Measurements from ENCODE around the gene PLRG1. TPM values are rescaled to one million over a fixed set of nuclear protein-coding genes. Genes with fewer than 3 reads are reported as not detected.

The PLRG1 gene
- total and polyA plus RNA-seq, 2 of the 8 experiments (the other 6 are each of a cell fraction or from before 2014, with no cell fraction given) = 63.5 to 108 TPM

DNA sequence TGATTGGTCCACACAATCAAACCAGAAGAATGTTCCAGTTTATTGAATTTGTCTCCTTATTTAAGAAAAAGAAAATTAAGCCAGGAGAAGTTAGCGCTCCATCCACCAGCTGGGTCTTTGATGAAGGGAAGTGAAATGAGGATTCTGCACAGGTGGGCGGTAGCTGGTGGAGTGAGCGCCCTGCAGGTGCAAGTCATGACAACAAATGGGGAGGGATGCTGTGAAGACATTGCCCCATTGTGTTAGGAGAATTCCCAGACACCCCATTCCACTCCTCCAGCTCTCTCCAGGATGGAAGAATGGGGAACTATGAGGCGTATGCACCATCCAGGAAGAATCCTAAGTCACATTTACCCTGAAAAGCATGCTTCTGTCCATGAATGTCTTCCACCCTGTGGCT lies 22.9 kb downstream of the PLRG1 start:
- Histone ChIP-seq H3K9ac (replicated peaks in 1 of 4; ENCODE audit: extremely low read depth in 1 of 4, low read depth in 3 of 4, low read length in 3 of 4) (no peak overlapping the region), H3K79me1 (ENCODE audit: low read depth, low read length) (no peaks in the 10 kb centered on the region), H3K56ac (replicated peaks; ENCODE audit: insufficient read length, low read depth, low read length) (no peak overlapping the region), H3K23me2 (ENCODE audit: low read depth, low read length) (no peaks in the 10 kb centered on the region), H3K14ac (ENCODE audit: insufficient read length) (no peak overlapping the region), H2BK5ac (ENCODE audit: low read depth, low read length) (no peak overlapping the region), H2AFZ (ENCODE audit: low read length) (no peak overlapping the region), H4K5ac (ENCODE audit: insufficient read length, low read depth, low read length) (no peak overlapping the region), H2BK120ac (replicated peaks; ENCODE audit: low read depth, low read length) (no peak overlapping the region), H3K4me3 (ENCODE audit: extremely low read depth in 1 of 4, insufficient read depth in 2 of 4, low read depth in 3 of 4, low read length in 4 of 4) (no peak overlapping the region), H3K23ac (ENCODE audit: insufficient read length) (no peak overlapping the region), H3K9me3 (ENCODE audit: insufficient read depth in 2 of 2, low read depth in 1 of 2, low read length in 1 of 2) (no peaks in the 10 kb centered on the region), H4K91ac (replicated peaks; ENCODE audit: insufficient read length, low read length) (no peak overlapping the region), H2BK12ac (ENCODE audit: low read depth, low read length) (no peak overlapping the region), H3K18ac (ENCODE audit: extremely low read depth, low read length) (no peak overlapping the region), H3K4me2 (ENCODE audit: insufficient read depth in 1 of 2, low read depth in 2 of 2, low read length in 2 of 2) (no peak overlapping the region), H2BK15ac (ENCODE audit: low read length) (no peak overlapping the region), H2AK5ac (ENCODE audit: low read depth, low read length) (no peak overlapping the region), H3K27ac (ENCODE audit: low read depth, low read length) (no peak overlapping the region), H4K20me1 (replicated peaks in 1 of 2; ENCODE audit: control insufficient read depth in 1 of 2, insufficient read depth in 2 of 2, low read length in 2 of 2) (no peaks in the 10 kb centered on the region), H3K36me3 (ENCODE audit: control insufficient read depth in 2 of 4, insufficient read depth in 4 of 4, low read length in 3 of 4) (no peaks in the 10 kb centered on the region), H4K8ac (ENCODE audit: extremely low read depth, insufficient read depth, low read length) (no peak overlapping the region), H2BK20ac (ENCODE audit: low read length) (no peak overlapping the region), H3K4me1 (replicated peaks in 1 of 4; ENCODE audit: control insufficient read depth in 3 of 4, insufficient read depth in 4 of 4, low read length in 3 of 4) (no peaks in the 10 kb centered on the region), H3K79me2 (ENCODE audit: control insufficient read depth in 1 of 2, insufficient read depth in 2 of 2, low read length in 2 of 2) (no peaks in the 10 kb centered on the region), H3K4ac (replicated peaks; ENCODE audit: insufficient read length, low read depth, low read length) (no peak overlapping the region), H3K27me3 (replicated peaks in 1 of 4; ENCODE audit: control insufficient read depth in 3 of 4, extremely low read depth in 1 of 4, insufficient read depth in 3 of 4, low read length in 3 of 4) (no peaks in the 10 kb centered on the region)
- CTCF ChIA-PET (ENCODE audit: partially characterized antibody) = interaction anchor here (1.1 kb wide), 1 partner anchor 21 kb away, joined by 3 read pairs; no protein-coding TSS in a partner anchor
- POLR2A ChIA-PET (ENCODE audit: partially characterized antibody) = no interaction called here
- FAIRE-seq (no peak), DNase-seq (ENCODE audit: low read depth in 1 of 2, low spot score in 2 of 2) (no peak)
- 84% methylated on average over 4 of the region's 4 CpGs; no CpG with 5 or more reads in 1 of the 2 experiments for WGBS, 2 experiments (ENCODE audit: extremely low coverage in 1 of 2, insufficient coverage in 1 of 2, insufficient read length in 1 of 2, insufficient replicate concordance in 2 of 2, low coverage in 1 of 2, low lambda C conversion rate in 2 of 2, missing lambda C conversion rate in 1 of 2)
- TF ChIP-seq CBX5 (IDR thresholded peaks at IDR 0.05; ENCODE audit: low read depth, low read length) = no peak

All from H1 (cell line).